Body of pancreas (tissue), 4 donors: ENCODE measurements around the gene MBTPS1.

Source experiments
- POLR2A ChIP-seq, 3 donors: fragments of 450-650 bp; IDR thresholded peaks; one replicate each; pipeline ENCODE4 v1.6.1; 2016; ENCODE audit warnings: antibody characterized with exemption in 3 of 3, mild to moderate bottlenecking in 2 of 3
- TF ChIP-seq, protein P1 (sequence below), 7 experiments: fragments of 450-650 bp in 4 of 7; fragments of 200-600 bp in 3 of 7; sonication (generic) in 3 of 7; IDR thresholded peaks; one replicate each; pipeline ENCODE4 v1.5.1; 2016 to 2019; ENCODE audit warnings: antibody characterized with exemption in 7 of 7

- TF ChIP-seq POLR2A (IDR thresholded peaks at IDR 0.05): no peak
- TF ChIP-seq, protein P1, sequence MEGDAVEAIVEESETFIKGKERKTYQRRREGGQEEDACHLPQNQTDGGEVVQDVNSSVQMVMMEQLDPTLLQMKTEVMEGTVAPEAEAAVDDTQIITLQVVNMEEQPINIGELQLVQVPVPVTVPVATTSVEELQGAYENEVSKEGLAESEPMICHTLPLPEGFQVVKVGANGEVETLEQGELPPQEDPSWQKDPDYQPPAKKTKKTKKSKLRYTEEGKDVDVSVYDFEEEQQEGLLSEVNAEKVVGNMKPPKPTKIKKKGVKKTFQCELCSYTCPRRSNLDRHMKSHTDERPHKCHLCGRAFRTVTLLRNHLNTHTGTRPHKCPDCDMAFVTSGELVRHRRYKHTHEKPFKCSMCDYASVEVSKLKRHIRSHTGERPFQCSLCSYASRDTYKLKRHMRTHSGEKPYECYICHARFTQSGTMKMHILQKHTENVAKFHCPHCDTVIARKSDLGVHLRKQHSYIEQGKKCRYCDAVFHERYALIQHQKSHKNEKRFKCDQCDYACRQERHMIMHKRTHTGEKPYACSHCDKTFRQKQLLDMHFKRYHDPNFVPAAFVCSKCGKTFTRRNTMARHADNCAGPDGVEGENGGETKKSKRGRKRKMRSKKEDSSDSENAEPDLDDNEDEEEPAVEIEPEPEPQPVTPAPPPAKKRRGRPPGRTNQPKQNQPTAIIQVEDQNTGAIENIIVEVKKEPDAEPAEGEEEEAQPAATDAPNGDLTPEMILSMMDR (IDR thresholded peaks at IDR 0.05): no peak
Observed at GRCh38 chr16:84049403-84050060, 67.2 kb downstream of the MBTPS1 start.
